Measurements from ENCODE around the gene ERCC2. TPM values are rescaled to one million over a fixed set of nuclear protein-coding genes. Genes with fewer than 3 reads are reported as not detected.

Gene ERCC2
- total and polyA plus RNA-seq, 2 experiments from 2014 or later = 33.3 to 81.1 TPM

DNA sequence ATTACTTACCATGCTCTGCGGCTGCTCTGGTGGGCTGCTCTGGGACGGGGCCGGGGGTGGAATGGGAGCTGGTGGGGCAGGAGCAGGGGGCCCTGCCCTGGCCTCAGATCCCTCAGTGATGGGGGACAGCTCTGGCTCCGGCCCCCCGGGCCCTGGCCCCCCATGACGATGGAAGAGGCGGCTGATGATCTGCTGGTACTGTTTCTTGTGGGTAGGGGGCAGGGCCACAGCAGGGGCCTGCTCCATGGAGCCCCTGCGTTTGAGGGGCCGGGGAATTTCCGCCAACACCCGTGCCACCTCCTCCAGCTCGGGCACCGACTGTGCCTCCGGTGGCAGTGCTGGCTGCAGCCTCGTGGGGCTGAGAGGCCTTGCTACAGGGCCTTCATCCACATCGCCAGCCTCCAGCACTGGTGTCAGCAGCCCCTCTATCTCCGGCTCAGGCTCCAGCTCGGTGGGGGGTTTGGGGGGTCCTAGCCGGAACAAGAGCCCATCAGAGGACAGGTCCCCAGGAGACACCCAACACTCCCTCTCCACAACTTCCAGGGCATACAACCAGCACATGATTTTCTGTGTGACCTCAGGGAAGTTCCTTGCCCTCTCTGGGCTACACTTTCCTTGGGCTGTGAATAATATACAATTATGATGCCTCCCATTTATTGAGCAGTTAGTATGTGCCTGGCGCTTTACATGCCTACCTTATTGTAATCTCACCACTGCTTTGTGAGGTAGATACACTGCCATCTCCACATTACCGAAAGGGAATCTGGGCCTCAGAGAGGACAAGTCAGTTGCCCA is 21.7 kb upstream of the ERCC2 start:
- no peaks in the 10 kb centered on the region for H3K9me2 ChIP-seq (ENCODE audit: insufficient read depth)
- H3K36me3 ChIP-seq (ENCODE audit: insufficient read depth) = no peaks in the 10 kb centered on the region
- no peak overlapping the region for H3K4me3 Mint-ChIP-seq
- no peaks in the 10 kb centered on the region for H3K9me3 Mint-ChIP-seq
- H3K27me3 ChIP-seq (ENCODE audit: insufficient read depth) = peaks cover 24% of the 10 kb centered on the region
- H4K20me1 ChIP-seq (replicated peaks; ENCODE audit: insufficient read depth) = no peaks in the 10 kb centered on the region
- H3K79me2 ChIP-seq (replicated peaks; ENCODE audit: insufficient read depth) = no peaks in the 10 kb centered on the region
- peaks cover 8% of the 10 kb centered on the region for H3K4me1 Mint-ChIP-seq
- no peak for ATAC-seq
- peaks cover 19% of the 10 kb centered on the region for H3K27me3 Mint-ChIP-seq (ENCODE audit: insufficient read depth, low read depth, poor library complexity)
- DNase-seq (ENCODE audit: low spot score) = no peak
- H3F3A ChIP-seq (replicated peaks; ENCODE audit: low read depth) = peaks cover 6% of the 10 kb centered on the region; the same call in 1 of the 2 replicates
- H2AFZ ChIP-seq = no peak overlapping the region
- no peaks in the 10 kb centered on the region; the same call in 1 of the 3 replicates for H3K36me3 Mint-ChIP-seq (ENCODE audit: low read depth)
- H3K4me3 ChIP-seq = no peak overlapping the region
- no peak overlapping the region for H3K4me2 ChIP-seq
- no peak overlapping the region for H3K27ac Mint-ChIP-seq
- no peaks in the 10 kb centered on the region; the same call in 1 of the 2 replicates for H3K4me1 ChIP-seq (ENCODE audit: insufficient read depth)
- TF ChIP-seq POLR2AphosphoS5 (IDR thresholded peaks at IDR 0.05; ENCODE audit: low read depth) (no peak), CREB1 (CRISPR knock-in tag; IDR thresholded peaks at IDR 0.05; ENCODE audit: low read depth) (no peak), ZNF331 (CRISPR knock-in tag; IDR thresholded peaks at IDR 0.05; ENCODE audit: low read depth) (no peak), NANOG (IDR thresholded peaks at IDR 0.05; ENCODE audit: borderline replicate concordance) (no peak)
- TF ChIP-seq, protein P1, sequence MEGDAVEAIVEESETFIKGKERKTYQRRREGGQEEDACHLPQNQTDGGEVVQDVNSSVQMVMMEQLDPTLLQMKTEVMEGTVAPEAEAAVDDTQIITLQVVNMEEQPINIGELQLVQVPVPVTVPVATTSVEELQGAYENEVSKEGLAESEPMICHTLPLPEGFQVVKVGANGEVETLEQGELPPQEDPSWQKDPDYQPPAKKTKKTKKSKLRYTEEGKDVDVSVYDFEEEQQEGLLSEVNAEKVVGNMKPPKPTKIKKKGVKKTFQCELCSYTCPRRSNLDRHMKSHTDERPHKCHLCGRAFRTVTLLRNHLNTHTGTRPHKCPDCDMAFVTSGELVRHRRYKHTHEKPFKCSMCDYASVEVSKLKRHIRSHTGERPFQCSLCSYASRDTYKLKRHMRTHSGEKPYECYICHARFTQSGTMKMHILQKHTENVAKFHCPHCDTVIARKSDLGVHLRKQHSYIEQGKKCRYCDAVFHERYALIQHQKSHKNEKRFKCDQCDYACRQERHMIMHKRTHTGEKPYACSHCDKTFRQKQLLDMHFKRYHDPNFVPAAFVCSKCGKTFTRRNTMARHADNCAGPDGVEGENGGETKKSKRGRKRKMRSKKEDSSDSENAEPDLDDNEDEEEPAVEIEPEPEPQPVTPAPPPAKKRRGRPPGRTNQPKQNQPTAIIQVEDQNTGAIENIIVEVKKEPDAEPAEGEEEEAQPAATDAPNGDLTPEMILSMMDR (conservative IDR thresholded peaks at IDR 0.05; ENCODE audit: low read depth in 2 of 2) = no peak
- TF ChIP-seq, protein P2, sequence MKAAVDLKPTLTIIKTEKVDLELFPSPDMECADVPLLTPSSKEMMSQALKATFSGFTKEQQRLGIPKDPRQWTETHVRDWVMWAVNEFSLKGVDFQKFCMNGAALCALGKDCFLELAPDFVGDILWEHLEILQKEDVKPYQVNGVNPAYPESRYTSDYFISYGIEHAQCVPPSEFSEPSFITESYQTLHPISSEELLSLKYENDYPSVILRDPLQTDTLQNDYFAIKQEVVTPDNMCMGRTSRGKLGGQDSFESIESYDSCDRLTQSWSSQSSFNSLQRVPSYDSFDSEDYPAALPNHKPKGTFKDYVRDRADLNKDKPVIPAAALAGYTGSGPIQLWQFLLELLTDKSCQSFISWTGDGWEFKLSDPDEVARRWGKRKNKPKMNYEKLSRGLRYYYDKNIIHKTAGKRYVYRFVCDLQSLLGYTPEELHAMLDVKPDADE (IDR thresholded peaks at IDR 0.05) = no peak
- TF ChIP-seq, protein P3, sequence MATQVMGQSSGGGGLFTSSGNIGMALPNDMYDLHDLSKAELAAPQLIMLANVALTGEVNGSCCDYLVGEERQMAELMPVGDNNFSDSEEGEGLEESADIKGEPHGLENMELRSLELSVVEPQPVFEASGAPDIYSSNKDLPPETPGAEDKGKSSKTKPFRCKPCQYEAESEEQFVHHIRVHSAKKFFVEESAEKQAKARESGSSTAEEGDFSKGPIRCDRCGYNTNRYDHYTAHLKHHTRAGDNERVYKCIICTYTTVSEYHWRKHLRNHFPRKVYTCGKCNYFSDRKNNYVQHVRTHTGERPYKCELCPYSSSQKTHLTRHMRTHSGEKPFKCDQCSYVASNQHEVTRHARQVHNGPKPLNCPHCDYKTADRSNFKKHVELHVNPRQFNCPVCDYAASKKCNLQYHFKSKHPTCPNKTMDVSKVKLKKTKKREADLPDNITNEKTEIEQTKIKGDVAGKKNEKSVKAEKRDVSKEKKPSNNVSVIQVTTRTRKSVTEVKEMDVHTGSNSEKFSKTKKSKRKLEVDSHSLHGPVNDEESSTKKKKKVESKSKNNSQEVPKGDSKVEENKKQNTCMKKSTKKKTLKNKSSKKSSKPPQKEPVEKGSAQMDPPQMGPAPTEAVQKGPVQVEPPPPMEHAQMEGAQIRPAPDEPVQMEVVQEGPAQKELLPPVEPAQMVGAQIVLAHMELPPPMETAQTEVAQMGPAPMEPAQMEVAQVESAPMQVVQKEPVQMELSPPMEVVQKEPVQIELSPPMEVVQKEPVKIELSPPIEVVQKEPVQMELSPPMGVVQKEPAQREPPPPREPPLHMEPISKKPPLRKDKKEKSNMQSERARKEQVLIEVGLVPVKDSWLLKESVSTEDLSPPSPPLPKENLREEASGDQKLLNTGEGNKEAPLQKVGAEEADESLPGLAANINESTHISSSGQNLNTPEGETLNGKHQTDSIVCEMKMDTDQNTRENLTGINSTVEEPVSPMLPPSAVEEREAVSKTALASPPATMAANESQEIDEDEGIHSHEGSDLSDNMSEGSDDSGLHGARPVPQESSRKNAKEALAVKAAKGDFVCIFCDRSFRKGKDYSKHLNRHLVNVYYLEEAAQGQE (IDR thresholded peaks at IDR 0.05; ENCODE audit: unreplicated experiment) = no peak
- H3K27ac ChIP-seq (ENCODE audit: low read depth) = no peak overlapping the region

DNA sequence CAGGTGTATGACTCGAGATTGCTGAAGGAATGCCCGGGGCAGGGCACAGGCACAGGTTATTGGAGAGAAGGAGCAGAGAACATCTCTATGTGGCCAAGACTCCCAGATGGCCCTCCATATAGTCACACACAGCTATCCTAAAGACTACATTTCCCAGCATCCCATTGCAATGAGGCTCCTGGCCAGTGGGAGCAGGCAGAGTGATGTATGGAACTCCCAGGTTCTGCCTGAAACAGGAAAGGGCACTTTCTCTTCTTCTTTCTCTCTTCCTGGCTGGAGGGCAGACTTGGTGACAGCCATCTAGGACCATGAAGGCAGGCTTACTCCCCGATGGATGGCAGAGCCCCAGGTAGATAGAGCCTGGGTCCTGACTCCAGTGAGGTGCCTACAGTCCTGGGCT is 21.0 kb upstream of the ERCC2 start:
- Histone ChIP-seq H3K9me2 (ENCODE audit: insufficient read depth) (no peaks in the 10 kb centered on the region), H3K36me3 (ENCODE audit: insufficient read depth) (no peaks in the 10 kb centered on the region), H3F3A (replicated peaks; ENCODE audit: low read depth) (peaks cover 6% of the 10 kb centered on the region; the same call in 1 of the 2 replicates), H4K20me1 (replicated peaks; ENCODE audit: insufficient read depth) (no peaks in the 10 kb centered on the region), H3K4me2 (no peak overlapping the region), H2AFZ (no peak overlapping the region), H3K27me3 (ENCODE audit: insufficient read depth) (peaks cover 24% of the 10 kb centered on the region), H3K4me3 (no peak overlapping the region), H3K27ac (ENCODE audit: low read depth) (no peak overlapping the region), H3K4me1 (ENCODE audit: insufficient read depth) (no peaks in the 10 kb centered on the region; the same call in 1 of the 2 replicates), H3K79me2 (replicated peaks; ENCODE audit: insufficient read depth) (no peaks in the 10 kb centered on the region)
- peaks cover 20% of the 10 kb centered on the region for H3K27me3 Mint-ChIP-seq (ENCODE audit: insufficient read depth, low read depth, poor library complexity)
- H3K9me3 Mint-ChIP-seq = no peaks in the 10 kb centered on the region
- peak; percentile 76 for DNase-seq (ENCODE audit: low spot score)
- peak overlapping the region; percentile 32; the same call in 1 of the 3 replicates for H3K4me3 Mint-ChIP-seq
- peak; percentile 67 for ATAC-seq
- H3K36me3 Mint-ChIP-seq (ENCODE audit: low read depth) = no peaks in the 10 kb centered on the region; the same call in none of the 3 replicates
- H3K27ac Mint-ChIP-seq = no peak overlapping the region
- H3K4me1 Mint-ChIP-seq = peaks cover 8% of the 10 kb centered on the region
- no peak for TF ChIP-seq CREB1 (CRISPR knock-in tag; IDR thresholded peaks at IDR 0.05; ENCODE audit: low read depth)
- no peak for TF ChIP-seq POLR2AphosphoS5 (IDR thresholded peaks at IDR 0.05; ENCODE audit: low read depth)
- no peak for TF ChIP-seq NANOG (IDR thresholded peaks at IDR 0.05; ENCODE audit: borderline replicate concordance)
- no peak for TF ChIP-seq STAT1 (IDR thresholded peaks at IDR 0.05; ENCODE audit: unreplicated experiment)
- TF ChIP-seq ZNF114 (CRISPR knock-in tag; IDR thresholded peaks at IDR 0.05) = no peak
- TF ChIP-seq EZH2 (IDR thresholded peaks at IDR 0.05; ENCODE audit: low read depth, unreplicated experiment) = no peak
- TF ChIP-seq, protein P2 (IDR thresholded peaks at IDR 0.05) = no peak
- TF ChIP-seq, protein P3 (IDR thresholded peaks at IDR 0.05; ENCODE audit: unreplicated experiment) = no peak

Data from GM23338 (cell line).